NCI-H2196 treated with DMSO at 0.1 percent for 48 hours (cell line): Measurements from ENCODE around the gene KLF16.

Experiments
- DNase-seq: peaks from one replicate; lab custom pipeline; 2025; ENCODE audit not compliant: unreplicated experiment; lab: John Stamatoyannopoulos, UW

Gene KLF16

DNA sequence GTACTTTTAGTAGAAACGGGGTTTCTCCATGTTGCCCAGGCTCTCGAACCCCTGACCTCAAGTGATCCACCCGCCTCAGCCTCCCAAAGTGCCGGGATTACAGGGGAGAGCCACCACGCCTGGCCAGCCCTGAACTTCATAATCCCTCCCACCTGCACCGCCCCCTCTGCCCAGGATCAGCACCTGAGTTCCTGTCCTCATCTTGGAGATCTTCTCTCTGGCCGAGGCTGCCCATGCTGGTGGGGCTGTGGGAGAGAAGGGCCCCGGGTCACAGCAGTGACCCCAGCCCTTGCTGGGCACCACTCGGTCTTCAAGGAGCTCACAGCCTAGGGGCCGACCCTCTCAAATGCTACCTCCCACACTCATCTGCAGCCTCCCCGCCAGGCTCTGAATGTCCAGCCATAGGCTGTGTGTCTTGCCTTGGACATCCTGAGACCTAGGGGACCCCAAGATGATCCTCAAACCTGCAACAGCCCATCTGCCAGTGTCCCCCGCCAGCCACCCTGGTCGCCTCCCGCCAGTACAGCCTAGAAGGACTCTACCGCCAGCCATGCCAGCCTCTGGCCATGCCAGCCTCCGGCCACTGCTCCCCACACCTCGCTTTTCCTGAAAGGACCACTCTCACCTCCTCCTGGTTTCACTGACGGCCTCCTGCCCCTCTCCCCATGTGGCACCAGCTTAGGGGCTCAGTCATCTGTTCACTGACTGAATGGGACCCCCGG, 52.8 kb downstream of the KLF16 start:
- DNase-seq, result no peak

DNA sequence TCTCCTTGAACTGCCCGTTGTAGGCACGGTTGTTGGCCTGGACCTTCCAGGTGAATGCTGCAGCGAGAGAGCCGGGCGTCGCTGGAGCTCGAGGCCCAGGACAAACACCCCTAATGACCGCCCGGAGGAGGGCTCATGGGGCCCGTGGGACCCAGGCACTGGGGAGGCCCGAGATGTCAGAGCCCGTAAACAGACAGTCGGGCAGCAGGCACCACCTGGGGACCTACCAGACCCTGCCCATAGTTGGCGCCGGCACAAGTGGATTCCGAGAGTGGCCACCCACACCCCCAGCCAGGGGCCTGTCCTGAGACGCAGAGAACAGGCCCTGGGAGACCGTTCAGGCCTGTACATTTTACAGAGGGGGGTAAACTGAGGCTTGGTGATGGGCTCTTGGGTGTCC, 53.7 kb downstream of the KLF16 start:
- DNase-seq, result no peak

DNA sequence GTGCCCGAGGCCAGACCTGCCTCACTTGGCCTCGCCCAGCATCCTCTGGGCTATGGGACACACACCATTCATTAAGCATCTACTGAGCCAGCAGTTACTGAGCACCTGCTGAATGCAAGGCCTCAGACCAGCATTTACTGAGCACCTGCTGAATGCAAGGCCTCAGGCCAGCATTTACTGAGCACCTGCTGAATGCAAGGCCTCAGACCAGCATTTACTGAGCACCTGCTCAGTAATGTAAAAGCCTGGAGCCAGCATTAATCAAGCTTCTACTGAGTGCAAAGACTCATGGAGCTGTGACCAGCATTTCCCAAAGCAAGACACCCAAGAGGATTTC, 55.0 kb downstream of the KLF16 start:
- DNase-seq, result no peak

DNA sequence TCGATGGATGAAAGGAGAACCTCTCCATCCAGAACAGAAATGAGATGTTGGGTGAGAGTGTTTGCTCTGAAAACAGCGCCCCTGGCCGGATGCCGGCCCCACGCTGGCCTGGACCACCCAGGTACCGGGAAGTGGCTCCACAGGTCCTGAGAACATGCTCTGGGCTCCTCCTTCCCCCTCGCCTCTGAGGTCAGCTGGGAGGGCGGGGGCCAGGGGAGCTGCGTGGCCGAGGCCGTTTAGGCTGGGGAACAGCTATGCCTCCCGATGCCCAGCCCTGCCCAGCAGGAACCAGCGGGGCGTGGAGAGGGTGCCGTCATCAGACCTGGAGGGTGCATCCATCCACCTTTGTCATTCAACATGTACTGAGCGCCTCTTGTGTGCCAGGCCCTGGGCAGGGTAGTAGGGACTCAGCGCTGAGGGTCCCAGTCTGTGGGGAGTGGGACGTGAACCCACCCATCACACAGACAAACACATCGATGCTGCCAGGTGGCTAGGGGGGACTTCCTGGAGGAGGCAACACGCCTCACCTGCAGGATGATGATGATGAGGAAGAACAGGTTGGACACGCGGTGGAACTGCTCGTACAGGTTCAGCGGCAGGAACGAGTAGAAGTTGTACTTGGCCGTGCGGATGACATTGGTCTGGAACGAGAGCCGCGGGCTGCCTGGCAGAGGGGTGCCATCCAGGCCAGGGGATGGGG, 55.5 kb downstream of the KLF16 start:
- DNase-seq, result no peak

DNA sequence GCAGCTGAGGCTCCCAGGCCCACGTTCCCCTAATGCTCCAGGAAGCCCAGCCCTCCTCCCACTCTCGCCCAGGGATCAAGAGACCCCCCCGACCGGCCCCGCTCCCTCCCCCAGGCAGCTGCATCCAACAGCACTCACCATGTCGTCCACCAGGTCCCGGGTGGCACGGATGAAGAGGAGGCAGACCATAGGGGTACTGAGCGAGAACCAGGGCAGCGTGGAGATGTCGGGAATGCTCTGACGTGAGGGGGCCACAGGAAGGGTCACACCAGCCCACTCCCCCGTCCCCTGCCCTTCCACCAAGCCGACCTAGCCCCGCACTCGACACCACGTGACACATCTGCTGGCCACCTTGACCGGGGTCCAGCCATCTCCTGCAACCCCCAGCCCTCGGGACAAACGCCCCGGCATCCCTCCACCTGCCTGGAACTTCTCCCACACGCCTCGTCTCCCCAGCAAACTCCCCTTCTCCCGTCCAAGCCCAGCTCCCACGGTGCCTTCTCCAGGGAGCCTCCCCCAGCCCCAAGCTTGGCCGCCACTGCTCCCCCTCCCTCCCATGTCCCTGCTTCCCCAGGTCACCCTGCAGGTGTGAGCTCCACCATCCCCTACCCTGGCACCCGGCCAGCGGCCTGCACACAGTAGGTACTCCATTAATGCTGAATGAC, 56.2 kb downstream of the KLF16 start:
- DNase-seq, result no peak

DNA sequence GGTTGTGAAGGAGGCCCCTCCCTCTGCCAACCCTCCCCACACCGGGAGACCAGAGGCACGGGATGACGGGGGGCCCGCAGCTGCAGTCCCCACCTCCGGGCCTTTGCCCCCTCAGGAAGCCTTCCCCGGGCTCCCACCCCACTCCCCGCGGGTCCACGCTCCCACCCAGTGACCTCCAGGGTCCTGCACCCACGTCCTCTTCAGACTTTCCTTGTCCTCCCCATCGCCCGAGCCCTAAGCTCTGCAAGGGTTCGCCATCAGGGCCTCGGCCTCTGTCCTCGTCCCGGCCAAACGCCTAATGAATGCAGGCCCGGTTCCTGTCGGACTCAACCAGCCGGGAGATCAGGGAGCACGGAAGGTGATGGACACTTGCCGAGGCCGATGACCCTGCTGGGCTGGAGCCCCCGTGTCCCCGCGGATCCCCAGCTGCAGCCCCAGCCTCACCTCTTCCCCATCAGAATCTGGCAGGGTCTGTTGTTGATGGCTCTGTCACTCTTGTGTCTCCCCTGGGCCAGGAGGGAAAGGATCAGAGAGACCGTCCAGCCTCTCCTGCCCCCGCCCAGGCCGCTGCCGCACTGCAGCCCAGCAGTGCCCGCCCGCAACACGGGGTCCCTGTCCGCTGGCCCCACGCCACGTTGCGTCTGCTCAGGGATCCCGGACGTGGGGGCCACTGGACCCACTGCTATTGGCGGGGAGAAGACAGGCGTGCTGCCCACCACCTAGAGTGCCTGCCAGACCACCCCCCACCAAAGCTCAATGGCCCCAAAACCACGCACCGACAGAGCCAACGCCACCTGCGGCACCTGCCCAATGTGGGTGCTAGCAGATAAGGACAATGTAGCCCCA, 57.0 kb downstream of the KLF16 start:
- DNase-seq, result no peak

DNA sequence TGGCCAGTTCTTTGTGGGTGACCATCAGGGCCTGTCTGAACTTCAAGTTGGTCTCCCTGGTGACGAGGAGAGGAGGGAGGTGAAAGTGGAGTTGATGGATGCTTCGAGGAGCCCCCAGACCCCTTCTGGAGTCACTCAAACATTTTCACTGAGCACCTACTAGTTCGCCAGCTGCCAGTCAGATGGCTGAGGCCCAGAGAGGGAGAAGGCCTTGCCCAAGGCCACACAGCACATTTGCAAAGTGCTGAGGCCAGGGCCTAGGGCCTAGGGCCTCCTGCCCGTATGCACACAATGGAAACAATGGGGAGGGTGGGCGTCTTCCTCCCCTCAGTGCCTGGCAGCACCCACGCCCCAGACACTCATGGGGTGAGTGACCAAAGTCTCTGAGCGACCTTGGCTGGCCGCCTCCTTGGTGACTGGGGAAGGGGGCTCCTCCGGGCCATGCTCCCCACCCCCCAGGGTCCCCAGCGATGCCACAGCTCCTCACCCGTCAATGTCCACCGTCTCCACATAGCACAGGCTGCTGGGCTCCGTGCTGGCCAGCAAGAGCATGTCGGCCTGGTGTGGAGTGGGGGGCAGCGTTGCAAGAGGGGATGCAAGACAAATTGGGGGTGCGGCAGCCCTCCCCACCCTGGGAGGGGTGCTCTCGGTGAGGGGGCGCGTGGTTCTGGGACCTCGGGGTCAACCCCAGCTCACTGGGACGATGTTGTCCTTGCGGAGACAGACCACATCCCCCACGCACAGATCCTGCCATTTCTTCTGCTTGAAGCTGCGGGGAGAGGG, 57.8 kb downstream of the KLF16 start:
- DNase-seq, result no peak

DNA sequence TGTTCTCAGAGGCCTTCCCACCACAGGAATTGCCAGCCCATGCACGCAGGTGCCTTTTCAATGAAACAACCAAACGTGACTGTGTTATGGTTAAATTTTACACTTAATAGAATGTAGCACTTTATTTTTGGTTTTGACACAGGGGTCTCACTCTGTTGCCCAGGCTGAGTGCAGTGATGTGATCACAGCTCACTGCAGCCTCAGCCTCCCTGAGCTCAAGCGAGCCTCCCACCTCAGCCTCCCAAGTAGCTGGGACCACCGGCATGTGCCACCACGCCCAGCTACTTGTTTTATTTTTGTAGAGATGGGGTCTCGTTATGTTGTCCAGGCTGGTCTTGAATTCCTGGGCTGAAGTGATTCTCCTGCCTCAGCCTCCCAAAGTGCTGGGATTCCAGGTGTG, 58.5 kb downstream of the KLF16 start:
- DNase-seq, result no peak
